GM18526 (cell line): ENCODE results near the gene LRG1.

ENCODE experiments used
- POLR2A ChIP-seq: IDR thresholded peaks from 3 replicates; pipeline ENCODE4 v1.6.1; 2011; ENCODE audit not compliant: insufficient read length; ENCODE audit errors: extremely low read depth

LRG1 gene

GRCh38 chr19:4578552-4579248 lies 38.9 kb upstream of the LRG1 start:
- no peak for TF ChIP-seq POLR2A

- TF ChIP-seq POLR2A = no peak
These were observed 37.4 kb upstream of the LRG1 start for GRCh38 chr19:4577020-4577782.

DNA sequence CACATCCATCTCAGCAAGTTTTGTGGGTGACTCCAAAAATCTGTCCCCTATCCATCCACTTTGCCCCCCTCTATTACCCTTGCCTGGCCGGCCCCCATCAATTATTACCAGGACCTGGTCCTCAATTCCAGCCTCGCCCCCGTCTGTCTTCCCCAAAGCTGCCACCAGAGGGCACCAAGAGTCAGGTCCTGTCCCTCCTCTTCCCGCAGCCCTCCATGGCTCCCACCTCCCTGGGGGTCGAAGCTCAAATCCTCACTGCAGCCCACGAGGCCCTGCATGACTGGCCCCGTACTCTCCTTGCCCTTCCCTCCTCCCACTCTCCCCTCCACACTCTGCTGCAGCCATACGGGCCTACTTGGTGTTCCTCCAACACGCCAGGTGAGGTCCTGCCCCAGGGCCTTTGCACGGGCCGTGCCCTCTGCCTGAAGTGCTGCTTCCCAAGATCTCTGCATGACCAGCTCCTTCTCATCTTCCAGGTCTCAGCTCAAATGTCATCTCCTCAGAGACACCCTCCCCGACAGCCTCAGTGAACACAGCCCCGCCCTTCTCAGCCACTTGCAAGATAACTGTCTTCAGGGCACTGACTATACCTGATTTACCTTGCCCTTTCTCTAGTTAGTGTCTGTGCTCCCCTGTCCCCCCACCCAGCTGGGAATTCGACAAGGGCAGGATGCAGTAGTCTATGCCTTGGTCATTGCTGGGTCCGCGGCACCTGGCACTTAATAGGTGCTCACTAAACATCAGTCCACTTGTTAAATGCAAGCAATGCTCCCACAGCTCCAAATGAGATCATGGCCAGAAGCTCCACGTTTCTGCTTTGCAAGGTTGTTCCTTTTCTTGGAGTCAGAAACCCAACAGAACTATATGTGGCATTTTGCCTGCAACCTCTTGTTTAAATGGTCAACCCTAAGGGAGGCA lies 36.4 kb upstream of the LRG1 start:
- no peak for TF ChIP-seq POLR2A

DNA sequence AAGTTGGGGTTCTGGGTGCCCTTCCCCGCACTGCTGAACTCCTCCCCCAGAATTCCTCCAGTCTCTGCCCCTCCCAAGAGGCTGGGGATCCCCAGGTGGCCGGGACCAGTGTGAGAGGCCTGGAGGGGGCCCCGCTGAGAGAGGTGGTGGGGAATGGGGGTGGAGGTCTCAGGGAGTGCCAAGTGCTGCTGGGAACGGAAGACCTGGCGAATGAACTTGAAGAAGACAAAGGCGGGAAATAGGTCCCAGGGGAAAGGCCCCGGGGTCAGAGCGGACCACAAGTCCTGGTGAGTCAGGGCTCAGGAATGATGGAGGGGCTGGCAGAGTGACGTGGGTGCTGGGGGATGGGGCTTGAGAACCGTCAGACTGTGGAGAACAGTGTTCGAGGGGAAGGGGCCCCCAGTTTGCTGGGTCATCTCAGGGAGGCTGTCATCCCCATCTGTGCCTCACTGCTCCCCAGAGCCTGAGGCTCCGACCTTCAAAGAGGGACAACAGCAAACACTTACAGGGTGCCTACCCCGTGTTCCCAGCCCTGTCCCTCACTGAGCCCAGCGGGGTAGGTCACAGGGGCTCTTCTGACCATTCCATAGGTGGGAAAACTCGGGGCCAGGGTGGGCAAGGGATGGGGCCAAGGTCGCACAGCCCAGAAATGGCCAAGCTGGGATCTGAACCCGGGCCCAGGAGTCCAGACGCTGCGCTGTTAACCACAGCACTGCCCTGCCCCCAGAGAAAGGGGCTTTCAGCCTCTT lies 35.6 kb upstream of the LRG1 start:
- no peak for TF ChIP-seq POLR2A

DNA sequence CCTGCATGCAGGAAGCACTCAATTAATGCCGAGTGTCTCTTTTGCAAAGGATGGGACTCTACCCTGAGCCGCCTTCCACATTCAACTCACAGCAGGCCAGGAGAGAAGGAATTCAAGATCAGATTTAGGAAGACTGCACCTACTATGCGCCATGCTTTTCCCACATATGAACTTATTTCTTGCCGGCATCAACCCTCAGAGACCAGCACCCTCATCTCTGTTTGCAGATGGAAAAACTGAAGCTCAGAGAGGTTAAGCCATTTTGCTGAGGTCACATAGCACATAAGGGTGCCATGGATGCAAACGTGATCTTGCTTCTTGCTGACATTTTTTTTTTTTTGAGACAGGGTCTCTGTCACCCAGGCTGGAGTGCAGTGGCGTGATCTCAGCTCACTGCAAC lies 33.8 kb upstream of the LRG1 start:
- TF ChIP-seq POLR2A = no peak

DNA sequence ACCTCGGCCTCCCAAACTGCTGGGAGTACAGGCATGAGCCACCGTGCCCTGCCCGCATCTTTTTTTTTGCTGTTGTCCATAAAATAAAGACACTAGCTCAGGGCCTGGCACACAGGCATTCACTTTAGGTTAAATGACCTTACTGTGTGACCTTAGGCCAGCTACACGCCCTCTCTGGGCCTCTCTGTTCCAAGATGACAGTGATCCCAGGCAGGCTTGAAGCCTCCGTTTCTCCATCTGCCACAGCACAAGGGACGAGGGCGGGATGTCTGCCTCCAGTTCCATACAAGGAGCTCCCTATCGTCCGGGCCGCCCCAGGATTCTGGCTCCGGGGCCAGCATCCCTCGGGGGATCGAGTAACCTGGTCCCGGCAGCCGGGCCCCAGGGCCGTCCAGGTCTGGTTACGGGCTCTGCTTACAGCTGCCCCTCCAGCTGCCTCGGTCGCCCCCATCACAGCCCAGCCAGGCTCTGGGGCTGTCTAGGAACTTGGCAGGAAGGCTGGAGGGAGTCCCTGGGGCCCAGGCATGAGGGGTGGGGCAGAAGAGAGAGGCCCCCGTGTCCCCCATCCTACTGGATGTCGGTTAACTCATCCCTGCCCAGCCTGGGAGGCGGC lies 31.6 kb upstream of the LRG1 start:
- TF ChIP-seq POLR2A = no peak

- no peak for TF ChIP-seq POLR2A
These were observed 31.1 kb upstream of the LRG1 start for GRCh38 chr19:4570916-4571304.

GRCh38 chr19:4570402-4570801 lies 30.6 kb upstream of the LRG1 start:
- no peak for TF ChIP-seq POLR2A

DNA sequence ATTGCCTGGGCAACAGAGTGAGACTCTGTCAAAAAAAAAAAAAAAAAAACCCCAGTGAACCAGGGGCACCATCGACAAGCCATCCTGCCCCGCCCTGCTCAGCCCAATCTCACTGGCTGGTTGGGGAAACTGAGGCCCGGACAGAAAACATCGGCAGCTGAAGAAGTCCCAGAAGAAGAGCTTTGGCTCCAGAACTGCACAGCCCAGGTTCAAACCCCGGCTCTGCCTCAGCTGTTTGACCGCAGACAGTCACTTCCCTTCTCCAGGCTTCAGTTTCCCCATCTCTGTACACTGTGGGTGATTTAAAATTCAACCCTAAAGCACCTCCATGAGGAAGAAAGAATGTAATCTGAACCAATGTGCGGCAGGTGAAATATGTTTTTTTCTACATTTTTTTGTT lies 29.1 kb upstream of the LRG1 start:
- TF ChIP-seq POLR2A = no peak

GRCh38 chr19:4567584-4568071 lies 27.8 kb upstream of the LRG1 start:
- no peak for TF ChIP-seq POLR2A

DNA sequence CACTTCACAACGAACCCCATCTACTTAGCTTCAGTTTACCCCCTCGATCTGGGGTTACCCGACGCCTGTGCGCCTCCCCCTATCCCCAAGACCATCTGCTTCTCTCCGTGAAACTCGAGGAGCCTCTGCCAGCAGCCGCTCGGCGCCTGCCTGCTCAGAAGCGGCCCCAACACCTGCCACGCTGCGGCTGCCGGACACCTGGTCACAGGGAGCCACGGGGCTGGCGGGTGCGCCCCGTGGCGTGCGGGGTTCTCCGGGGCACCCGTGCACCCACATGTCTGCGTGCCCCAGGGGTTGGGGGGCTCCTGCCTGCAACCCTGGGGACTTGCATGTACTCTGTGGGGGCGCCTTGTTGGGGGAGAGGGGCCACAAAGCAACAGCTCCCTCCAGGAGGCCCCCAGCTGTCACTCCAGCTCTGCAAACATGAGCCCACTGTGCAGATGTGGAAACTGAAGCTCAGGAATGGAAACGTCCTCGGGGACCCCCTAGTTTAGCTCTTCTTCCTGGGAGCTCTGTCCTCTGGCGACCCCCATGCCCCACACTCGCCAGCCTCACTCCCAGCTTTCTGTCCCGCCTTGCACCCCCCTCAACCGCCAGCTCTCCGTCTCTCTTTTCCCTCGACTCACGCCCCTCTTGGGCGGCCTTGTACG lies 26.7 kb upstream of the LRG1 start:
- TF ChIP-seq POLR2A = no peak

DNA sequence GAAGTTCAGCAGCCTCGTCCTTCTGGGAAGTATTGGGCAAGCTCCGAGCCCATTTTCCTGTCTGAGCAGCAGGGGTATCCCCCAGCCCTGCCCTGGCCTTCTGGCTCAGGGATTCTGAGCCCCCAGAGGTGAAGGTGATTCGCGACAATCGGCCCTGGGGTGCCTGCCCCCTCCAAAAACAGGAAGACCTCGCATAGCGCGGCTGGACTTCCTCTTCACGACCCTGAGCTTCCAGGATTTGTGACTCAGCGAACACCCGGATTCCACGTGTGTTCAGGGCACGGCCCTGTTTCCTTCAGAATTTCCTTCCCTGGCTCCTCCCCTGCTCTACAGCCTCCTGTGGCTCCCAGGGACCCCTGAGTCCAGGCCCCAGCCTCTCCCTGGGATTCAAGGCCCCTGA lies 19.7 kb upstream of the LRG1 start, which contains the start of gene SEMA6B:
TSS of gene SEMA6B (minus strand) at position 116 of the 400 bp plus-strand sequence. CDS start 1,227 bp downstream, outside the sequence.
- TF ChIP-seq POLR2A = no peak

DNA sequence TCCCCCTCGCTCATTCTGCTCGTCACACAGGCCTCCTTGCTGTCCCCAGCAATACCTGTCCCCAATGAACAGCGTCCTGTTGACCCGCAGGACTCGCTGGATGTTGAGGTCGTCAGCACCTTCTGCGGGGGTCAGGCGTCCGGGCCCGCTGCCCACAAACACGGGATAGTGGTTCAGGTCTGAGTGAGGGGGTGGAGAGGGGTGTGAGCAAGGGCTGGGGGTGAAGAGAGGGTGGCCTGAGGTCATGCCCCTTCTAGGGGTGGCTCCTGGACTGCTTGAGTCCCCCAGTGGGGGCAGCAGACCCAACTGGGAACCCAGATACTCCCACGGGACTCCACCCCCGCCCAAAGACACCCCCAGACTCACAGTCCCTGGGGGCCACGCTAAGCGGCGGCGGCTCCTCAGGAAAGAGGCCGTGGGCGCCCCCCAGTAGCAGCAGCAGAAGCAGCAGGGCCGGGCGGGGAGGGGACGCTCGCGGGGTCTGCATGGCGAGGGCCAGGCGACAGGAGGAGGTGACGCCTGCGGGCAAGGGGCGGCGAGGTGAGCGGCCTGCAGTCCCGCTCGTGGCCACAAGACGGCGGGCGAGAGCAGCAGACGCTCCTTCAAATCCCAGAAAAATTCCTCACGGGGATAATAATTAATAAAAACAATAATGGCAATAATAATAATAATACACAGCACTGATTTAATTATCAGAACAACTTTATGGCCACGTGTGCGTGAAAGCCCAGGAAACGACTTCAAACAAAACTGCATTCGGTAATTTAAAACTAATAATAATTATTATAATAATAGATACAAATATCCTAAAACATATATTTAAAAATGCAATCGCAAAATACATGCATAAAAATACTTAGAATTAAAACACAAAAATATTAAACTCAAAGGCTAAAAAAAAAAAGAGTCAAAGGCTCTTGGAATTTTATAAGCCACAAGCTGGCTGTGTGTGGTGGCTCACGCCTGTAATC lies 18.4 kb upstream of the LRG1 start:
- no peak for TF ChIP-seq POLR2A
